Activated CD8-positive, alpha-beta memory T cell treated with anti-CD3 and anti-CD28 coated beads for 1 hour (primary cell): Measurements from ENCODE around the gene TNFAIP8L3.
A peak's percentile ranks its signal among the peaks of the same experiment; 100 is the strongest.

Experiments used
- DNase-seq, 2 donors: peaks; one replicate each; pipeline ENCODE4 v3.0.0-alpha.2; 2020; ENCODE audit warnings: low read depth in 1 of 2; ENCODE audit errors: extremely low read depth in 1 of 2

TNFAIP8L3 gene

GRCh38 chr15:51090753-51091152 is 4.0 kb downstream of the TNFAIP8L3 start:
- DNase-seq = no peak

DNA sequence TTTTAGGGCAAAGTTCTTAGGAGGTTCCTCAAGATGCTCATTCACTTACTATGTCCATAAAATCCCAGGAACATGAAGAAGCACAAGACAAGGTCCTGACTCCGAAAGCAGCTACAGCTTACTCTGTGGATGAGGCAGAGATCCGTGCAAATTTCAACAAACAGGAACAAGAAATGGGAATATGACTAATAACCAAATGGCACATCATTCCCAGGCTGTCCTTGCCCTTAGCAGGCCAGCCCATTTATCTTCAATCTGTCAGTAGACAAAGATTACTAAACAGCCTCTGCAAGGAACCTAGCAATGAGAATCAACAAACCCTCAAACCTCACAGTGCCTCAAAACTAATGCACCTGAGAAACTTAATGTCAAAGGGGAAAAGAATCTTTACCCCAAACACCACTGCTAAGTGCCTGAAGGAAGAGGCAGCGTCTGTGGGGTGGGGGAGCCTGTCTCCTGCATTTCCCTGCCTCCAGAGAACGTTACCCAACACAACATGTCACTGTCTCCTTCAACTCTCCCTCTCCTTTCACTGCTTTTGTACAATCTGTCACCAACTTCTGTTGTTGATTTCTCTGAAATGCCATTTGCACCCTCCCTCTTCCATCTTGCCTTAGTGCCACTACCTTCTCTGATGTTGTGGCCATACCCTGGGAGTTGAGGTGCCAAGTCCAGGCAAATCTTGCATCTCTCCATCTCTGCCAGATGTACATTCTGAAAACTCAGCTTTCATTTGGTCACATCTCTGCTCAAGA is 4.8 kb downstream of the TNFAIP8L3 start:
- DNase-seq = no peak

- DNase-seq = no peak
Observed at GRCh38 chr15:51089041-51089440, 5.7 kb downstream of the TNFAIP8L3 start.

- no peak for DNase-seq
Observed at GRCh38 chr15:51088585-51088984, 6.1 kb downstream of the TNFAIP8L3 start.

DNA sequence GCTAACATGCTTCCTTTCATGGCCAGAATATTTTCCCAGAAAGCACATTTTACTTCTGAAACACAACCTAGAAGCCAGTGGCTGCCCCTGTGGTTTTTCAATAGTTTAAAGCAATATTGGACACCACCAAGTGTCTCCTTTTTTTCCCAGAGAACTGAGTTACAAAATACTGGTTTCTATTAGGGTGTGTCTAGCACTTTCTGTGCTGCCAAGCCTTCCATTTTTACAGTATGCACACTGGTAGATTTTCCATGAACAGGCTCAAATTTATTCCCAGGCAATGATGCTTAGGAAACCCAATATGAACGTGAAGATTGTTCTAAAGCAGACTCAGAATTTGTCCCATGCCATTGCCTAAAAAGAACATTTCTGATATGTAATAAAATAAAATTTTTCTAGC is 7.2 kb downstream of the TNFAIP8L3 start:
- no peak for DNase-seq

DNA sequence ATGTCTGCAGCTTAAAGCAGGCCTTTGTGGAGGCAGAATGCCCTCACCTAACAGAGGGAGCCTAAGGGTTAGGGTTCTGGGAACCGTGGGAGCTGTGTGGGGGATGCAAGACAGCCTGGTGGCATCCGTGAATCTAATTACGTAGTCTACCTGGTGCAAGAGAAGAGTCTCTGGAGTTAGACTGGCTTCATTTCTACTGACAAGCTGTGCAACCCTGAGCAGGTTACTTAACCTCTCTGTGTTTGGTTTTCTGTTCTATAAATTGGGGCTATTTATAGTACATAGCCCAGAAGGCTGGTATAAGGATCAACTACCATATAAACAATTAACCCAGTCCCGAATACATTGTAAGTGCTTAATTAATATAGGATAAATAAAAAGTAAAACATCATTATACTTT is 8.3 kb downstream of the TNFAIP8L3 start:
- no peak for DNase-seq

DNA sequence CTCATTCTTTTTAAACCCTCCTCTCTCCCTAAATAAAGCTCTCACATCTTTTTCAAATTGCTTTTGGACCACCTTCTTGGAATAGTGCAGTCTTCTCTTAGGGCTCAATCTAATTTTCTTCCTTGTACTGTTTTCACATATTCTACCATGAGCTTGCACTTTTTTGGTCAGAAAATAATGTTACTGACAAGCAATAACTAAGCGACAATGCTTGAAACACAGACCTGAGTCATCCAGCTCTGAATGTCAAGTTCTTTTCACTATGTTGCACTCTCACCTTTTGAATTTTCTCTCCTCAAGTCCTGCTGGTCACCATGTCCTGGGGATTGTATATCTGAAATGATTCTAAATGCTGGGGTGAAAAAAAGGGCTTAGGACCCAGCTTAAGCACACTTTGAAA is 8.9 kb downstream of the TNFAIP8L3 start:
- no peak for DNase-seq

DNA sequence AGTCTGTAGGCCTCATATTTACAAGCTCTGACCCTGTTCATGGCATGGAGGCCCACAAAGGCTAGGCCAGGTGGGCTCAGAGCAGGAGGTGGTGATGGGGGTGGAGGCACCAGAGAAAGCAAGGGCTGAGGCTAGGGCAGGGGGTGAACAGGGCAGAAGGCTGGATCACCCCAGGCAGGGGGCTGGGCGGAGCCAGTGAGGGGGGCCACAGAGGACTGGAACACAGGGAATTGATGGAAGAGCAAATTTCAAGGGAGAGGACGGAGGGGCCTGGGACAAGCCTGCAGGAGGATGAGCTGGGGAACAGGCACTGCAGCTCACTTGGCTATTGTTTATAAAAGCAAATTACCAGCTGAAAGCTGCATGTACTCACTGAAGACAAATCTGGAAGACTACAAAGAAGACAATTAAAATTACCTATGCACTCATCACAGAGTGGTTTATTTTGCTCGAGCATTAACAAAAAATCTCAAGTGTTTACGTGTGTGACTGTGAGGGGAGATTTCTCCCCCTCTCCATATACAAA is 11.0 kb downstream of the TNFAIP8L3 start:
- no peak for DNase-seq

GRCh38 chr15:51082246-51082645 is 12.5 kb downstream of the TNFAIP8L3 start:
- DNase-seq = no peak

DNA sequence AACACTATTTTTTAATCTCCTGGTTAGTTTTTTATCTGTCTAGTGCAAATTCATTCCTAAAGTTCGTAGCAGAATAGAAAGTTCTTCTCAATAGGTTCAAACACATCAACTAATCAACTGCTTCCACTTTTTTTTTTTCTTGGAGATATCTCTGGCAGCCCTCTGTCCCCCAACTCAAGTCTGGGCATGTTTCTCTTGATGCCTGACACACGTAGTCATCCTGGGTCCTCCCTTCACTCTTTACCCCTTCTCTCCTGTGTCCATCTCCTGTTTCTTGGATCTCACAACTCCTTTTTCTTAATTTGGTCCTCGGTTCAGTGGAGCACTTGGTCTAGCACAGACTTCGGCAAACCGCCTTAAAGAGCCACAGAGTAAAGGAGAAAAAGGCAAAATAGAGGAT is 14.4 kb downstream of the TNFAIP8L3 start:
- no peak for DNase-seq

DNA sequence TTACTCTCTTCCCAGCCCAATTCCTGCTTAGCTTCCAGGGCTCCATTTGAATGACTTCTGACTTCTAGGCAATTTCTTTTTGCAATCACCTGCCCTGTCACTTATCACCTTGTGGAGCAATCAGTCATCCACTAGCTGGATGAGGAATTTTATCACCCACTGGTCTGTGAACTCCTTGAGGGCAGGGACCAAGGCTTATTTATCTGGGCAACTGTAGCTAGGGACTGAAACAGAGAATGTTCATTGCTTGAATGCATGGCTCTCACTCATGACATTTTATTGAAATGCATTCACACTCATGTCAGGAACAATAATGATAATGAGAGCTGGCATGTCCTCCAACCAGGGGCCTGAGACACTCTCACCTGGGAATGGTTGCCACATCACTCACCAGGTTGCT is 15.5 kb downstream of the TNFAIP8L3 start:
- no peak for DNase-seq

GRCh38 chr15:51077221-51078153 is 17.2 kb downstream of the TNFAIP8L3 start:
- peak in 1 of 2 donors; percentile 3 for DNase-seq

GRCh38 chr15:51076524-51077220 is 18.0 kb downstream of the TNFAIP8L3 start:
- no peak for DNase-seq

- no peak for DNase-seq
Observed at GRCh38 chr15:51075826-51076523, 18.7 kb downstream of the TNFAIP8L3 start.

DNA sequence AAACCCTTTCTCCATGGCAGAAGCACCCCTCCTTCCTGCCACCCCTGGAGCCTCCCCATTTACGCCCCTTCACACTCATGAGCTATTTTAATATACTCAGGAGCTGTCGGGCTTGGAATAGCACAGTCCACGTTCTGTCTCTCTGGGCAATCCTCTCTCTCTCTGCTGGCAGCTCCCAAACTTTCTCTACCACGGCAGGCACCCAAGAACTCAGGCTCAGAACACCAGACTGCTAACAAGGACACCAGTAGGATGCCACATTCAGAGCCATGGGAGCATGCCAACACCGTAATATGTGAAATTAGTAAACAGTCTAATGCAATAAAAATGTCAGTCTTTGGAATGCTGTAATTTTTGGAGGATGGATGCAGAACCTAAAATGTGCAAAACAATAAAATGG is 19.3 kb downstream of the TNFAIP8L3 start:
- DNase-seq = no peak

- no peak for DNase-seq
Observed at GRCh38 chr15:51074926-51075325, 19.8 kb downstream of the TNFAIP8L3 start.

GRCh38 chr15:51071578-51071977 is 23.1 kb downstream of the TNFAIP8L3 start:
- no peak for DNase-seq

DNA sequence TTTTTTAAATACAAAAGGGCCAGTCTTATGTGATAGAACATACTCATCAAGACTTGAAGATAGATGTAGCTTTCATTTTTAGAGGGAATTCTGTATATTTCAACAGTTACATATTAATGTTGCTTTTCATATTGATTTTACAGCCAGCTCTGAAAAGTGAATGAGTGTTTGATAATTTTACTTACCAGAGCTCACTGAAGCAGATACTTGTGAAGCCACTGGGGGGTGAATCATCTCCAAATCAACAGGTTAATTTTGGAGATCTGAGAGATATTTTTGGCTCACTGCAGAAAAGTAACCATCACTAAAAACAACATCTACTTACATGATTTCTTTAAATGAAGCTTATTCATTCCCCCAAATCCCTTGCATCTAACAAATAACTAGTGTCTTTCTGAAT is 24.7 kb downstream of the TNFAIP8L3 start:
- DNase-seq = no peak

DNA sequence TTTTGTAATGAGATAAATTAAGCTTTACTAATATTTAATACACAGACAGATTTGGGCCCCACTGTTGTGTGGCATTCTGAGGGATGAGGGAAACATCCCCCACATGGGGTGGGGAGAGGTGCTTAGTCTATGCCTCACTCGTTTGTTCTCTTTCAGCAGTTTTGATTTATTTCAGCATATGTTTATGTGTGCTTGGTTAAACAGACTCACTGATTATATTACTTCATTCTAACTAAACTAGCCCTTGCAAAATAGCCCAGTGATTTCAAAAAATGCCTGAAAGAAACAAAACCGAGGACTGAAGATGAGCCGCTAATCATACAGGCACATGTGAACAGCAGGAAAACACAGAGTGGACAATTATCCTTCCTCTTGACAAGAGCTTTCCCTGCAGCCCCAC is 27.2 kb downstream of the TNFAIP8L3 start:
- DNase-seq = no peak

- no peak for DNase-seq
Observed at GRCh38 chr15:51065781-51066180, 28.9 kb downstream of the TNFAIP8L3 start.

GRCh38 chr15:51065261-51065660 is 29.4 kb downstream of the TNFAIP8L3 start:
- DNase-seq = no peak
